Activated CD8-positive, alpha-beta T cell treated with anti-CD3 and anti-CD28 coated beads, Interleukin-2, amount 10 ng/mL, durations not matched to agents 7 days and 5 days (primary cell): Measurements from ENCODE around the gene TMPRSS5. TPM values are rescaled to one million over a fixed set of nuclear protein-coding genes. Genes with fewer than 3 reads are reported as not detected.
"Not testable (repeated sequence)": the region's sequence is repeated elsewhere in the genome, so short reads cannot be mapped to it uniquely, and the experiment has no call there.

Experiments
- ATAC-seq: fragments of 150-1000 bp; cut with Tn5 transposase; one replicate; pipeline ENCODE4 v1.10.0; 2021; ENCODE audit warnings: moderate library complexity
- CTCF ChIA-PET: fragments of 350-600 bp; sonication (Branson Sonifier 250); formaldehyde crosslinking; loops from one replicate; lab custom pipeline; 2021; ENCODE audit warnings: antibody characterized with exemption; lab: Charles Lee
- POLR2A ChIA-PET: fragments of 350-600 bp; sonication (Branson Sonifier 250); formaldehyde crosslinking; loops from one replicate; lab custom pipeline; 2021; ENCODE audit warnings: antibody characterized with exemption; lab: Charles Lee
- DNase-seq: peaks from one replicate; pipeline ENCODE4 v3.0.0-alpha.2; 2020
- H3K27ac Mint-ChIP-seq: one replicate; pipeline ENCODE4 v1.8.0; 2021; ENCODE audit warnings: mild to moderate bottlenecking, mixed read lengths
- H3K27me3 Mint-ChIP-seq: one replicate; pipeline ENCODE4 v1.8.0; 2021; ENCODE audit warnings: low read depth, mixed read lengths
- H3K36me3 Mint-ChIP-seq: one replicate; pipeline ENCODE4 v1.8.0; 2021; ENCODE audit warnings: low read depth, mixed read lengths
- H3K4me1 Mint-ChIP-seq: one replicate; pipeline ENCODE4 v1.8.0; 2021; ENCODE audit warnings: low read depth, mixed read lengths
- H3K4me3 Mint-ChIP-seq: one replicate; pipeline ENCODE4 v1.8.0; 2021; ENCODE audit warnings: mild to moderate bottlenecking, mixed read lengths
- H3K9me3 Mint-ChIP-seq: one replicate; pipeline ENCODE4 v1.8.0; 2022; ENCODE audit warnings: mixed read lengths; ENCODE audit not compliant: insufficient read depth
- total RNA-seq, 2 experiments: library from RNA; stranded (reverse); gene quantifications; one replicate each; pipeline ENCODE4 v1.2.3, GENCODE V29; 2021

The TMPRSS5 gene
- total RNA-seq, 2 experiments from 2014 or later = 0.31 to 0.71 TPM

DNA sequence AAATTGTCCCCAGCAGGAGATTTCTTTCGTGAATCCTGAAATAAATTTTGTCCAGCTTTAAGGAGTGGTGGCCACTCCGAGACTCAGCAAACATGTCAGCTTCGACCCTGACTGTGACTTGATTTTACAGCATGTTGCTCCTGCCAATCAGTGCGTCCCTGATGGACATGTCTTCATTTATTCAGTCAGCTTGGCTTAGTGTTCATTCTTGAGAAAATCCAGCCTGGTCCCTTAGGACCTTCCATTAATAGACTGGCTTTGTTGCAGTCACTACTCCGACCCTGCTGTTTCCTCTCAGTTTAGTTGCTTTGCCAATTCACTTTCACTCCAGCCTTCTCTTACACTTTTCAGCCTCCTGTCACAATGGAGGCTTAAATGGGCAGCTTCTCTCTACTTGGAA is 30.5 kb downstream of the TMPRSS5 start:
- no peaks in the 10 kb centered on the region for H3K36me3 Mint-ChIP-seq
- H3K4me1 Mint-ChIP-seq = peaks cover 11% of the 10 kb centered on the region
- H3K27ac Mint-ChIP-seq = no peak overlapping the region
- H3K4me3 Mint-ChIP-seq = no peak overlapping the region
- H3K9me3 Mint-ChIP-seq = no peaks in the 10 kb centered on the region
- ATAC-seq = no peak
- ChIA-PET CTCF (interaction anchor here (1.0 kb wide), 1 partner anchor 11 kb away, joined by 3 read pairs; no protein-coding TSS in a partner anchor), POLR2A (no interaction called here)
- peaks cover 12% of the 10 kb centered on the region for H3K27me3 Mint-ChIP-seq
- no peak for DNase-seq

DNA sequence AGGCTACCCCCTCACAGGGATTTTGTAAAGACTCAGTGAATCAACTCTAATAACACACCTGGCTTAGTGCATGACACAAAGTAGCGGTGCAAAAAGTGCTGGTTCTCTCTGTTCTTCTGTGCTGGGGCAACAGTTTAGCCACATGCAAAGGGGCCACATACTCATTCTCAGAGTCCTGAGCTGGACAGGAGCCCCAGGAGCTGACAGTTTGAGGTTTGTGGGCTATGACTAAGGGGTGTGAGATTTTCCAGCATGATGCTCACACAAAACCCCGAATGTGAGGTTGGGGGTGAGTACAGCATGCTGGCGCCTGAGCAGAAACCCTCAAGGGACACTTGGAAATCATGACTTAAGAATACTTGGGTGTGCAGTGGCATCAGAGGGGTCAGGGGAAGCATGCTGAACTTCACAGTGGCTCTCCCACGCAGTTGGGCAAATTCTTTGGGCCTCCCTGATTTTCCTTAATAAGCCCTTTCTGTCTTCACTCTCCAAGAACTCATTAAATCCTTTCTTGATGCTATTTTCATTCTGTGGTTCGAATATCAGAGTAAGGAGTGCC is 31.0 kb downstream of the TMPRSS5 start:
- CTCF ChIA-PET = no interaction called here

DNA sequence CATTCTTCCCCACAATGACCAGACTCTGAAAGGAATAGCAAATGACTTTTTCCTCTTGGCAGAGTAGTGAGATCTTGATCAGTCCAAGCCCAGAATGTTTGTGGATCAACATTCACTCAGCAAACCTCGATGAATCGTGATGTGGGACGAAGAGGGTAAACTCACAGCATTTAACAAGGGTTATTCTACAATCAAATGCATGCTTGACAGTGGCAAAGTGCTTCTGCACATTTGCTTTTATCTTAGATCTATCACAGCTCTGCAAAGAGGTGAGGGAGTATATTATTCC is 31.8 kb downstream of the TMPRSS5 start:
- CTCF ChIA-PET = no interaction called here
- ATAC-seq (no peak), DNase-seq (no peak)
- POLR2A ChIA-PET = no interaction called here
- H3K9me3 Mint-ChIP-seq = no peaks in the 10 kb centered on the region
- peaks cover 11% of the 10 kb centered on the region for H3K4me1 Mint-ChIP-seq
- peaks cover 12% of the 10 kb centered on the region for H3K27me3 Mint-ChIP-seq
- no peak overlapping the region for H3K4me3 Mint-ChIP-seq
- no peaks in the 10 kb centered on the region for H3K36me3 Mint-ChIP-seq
- no peak overlapping the region for H3K27ac Mint-ChIP-seq

More for the DNA sequence above, 31.0 kb downstream of the TMPRSS5 start:
- POLR2A ChIA-PET = no interaction called here
- no peak for ATAC-seq
- H3K9me3 Mint-ChIP-seq = no peaks in the 10 kb centered on the region
- H3K4me3 Mint-ChIP-seq = no peak overlapping the region
- peak; percentile 23 for DNase-seq
- no peak overlapping the region for H3K27ac Mint-ChIP-seq
- H3K4me1 Mint-ChIP-seq = peaks cover 11% of the 10 kb centered on the region
- H3K27me3 Mint-ChIP-seq = peaks cover 12% of the 10 kb centered on the region
- no peaks in the 10 kb centered on the region for H3K36me3 Mint-ChIP-seq

DNA sequence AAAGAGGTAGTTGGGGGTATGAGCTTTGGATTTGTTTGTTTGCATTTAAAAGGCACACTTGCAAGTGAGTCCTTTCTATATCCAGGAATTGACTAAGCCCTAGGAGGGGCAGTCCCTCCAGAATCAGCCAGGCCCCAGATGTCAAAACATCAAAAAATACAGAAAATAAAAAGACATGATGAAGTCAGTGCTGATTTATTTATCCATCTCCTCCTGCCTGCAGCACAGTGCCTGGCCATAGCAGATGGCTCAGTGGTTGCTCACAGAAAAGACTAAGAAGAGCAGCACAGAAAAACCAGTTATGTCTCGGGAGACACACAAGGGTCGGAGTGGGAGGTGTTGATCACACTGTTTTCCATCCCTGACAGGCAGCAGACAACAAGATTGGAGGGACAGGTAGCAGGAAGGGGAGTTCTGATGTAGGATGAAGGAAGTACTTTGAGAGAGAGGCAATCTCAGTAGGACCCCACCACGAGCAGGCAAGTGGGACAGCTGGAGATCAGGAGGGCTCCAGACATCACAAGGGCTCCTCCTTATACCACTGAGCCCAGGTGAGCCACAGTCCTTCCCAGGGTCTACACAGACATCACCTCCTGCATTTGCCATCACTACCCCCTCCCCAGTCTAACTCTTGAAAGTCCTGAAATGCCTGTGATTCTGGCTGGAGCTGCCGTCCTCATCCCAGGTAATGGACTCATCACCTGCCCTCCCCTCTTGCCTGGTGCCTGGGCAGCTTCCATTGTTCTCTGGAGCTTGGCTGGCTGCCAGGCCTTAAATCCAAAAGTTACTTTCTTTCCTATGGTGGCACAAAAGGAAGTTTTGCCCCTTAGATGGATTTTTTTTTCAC is 32.3 kb downstream of the TMPRSS5 start:
- Mint-ChIP-seq H3K4me1 (peaks cover 11% of the 10 kb centered on the region), H3K4me3 (no peak overlapping the region), H3K27me3 (peaks cover 9% of the 10 kb centered on the region), H3K9me3 (no peaks in the 10 kb centered on the region), H3K27ac (no peak overlapping the region), H3K36me3 (no peaks in the 10 kb centered on the region)
- DNase-seq (no peak), ATAC-seq (no peak)
- ChIA-PET CTCF (no interaction called here), POLR2A (no interaction called here)

DNA sequence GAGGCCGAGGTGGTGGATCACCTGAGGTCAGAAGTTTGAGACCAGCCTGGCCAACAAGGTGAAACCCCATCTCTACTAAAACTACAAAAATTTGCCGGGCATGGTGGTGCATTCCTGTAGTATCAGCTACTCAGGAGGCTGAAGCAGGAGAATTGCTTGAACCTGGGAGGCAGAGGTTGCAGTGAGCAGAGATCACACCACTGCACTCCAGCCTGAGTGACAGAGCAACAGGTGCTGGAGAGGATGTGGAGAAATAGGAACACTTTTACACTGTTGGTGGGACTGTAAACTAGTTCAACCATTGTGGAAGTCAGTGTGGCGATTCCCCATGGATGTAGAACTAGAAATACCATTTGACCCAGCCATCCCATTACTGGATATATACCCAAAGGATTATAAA is 34.2 kb downstream of the TMPRSS5 start:
- H3K4me3 Mint-ChIP-seq, H3K9me3 Mint-ChIP-seq, DNase-seq, CTCF ChIA-PET, H3K36me3 Mint-ChIP-seq, POLR2A ChIA-PET, ATAC-seq, H3K27ac Mint-ChIP-seq: not testable (repeated sequence)
- Mint-ChIP-seq H3K4me1 (peaks cover 11% of the 10 kb centered on the region), H3K27me3 (peaks cover 18% of the 10 kb centered on the region)

DNA sequence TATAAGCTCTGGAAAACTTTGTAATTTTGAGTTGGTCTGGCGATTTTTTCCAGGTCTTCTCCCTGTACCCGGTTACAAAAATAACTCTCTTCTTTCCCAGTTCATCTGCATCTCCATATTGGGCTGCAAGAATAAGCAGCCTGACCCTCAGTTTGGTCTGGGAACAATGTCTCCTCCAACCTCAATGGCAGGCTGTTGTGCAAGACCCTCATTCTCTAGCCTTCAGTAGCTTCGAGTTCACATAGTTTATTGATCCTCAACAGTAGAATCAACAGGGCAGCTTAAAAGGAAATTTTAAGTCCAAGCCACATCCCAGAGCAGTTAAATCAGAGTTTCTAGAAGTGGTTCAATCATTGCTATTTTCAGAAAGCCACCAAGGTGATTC is 35.3 kb downstream of the TMPRSS5 start:
- peaks cover 8% of the 10 kb centered on the region for H3K4me1 Mint-ChIP-seq
- DNase-seq (no peak), ATAC-seq (no peak)
- ChIA-PET POLR2A (no interaction called here), CTCF (no interaction called here)
- peaks cover 18% of the 10 kb centered on the region for H3K27me3 Mint-ChIP-seq
- no peak overlapping the region for H3K27ac Mint-ChIP-seq
- H3K4me3 Mint-ChIP-seq = no peak overlapping the region
- H3K9me3 Mint-ChIP-seq = peaks cover 13% of the 10 kb centered on the region
- H3K36me3 Mint-ChIP-seq = no peaks in the 10 kb centered on the region

DNA sequence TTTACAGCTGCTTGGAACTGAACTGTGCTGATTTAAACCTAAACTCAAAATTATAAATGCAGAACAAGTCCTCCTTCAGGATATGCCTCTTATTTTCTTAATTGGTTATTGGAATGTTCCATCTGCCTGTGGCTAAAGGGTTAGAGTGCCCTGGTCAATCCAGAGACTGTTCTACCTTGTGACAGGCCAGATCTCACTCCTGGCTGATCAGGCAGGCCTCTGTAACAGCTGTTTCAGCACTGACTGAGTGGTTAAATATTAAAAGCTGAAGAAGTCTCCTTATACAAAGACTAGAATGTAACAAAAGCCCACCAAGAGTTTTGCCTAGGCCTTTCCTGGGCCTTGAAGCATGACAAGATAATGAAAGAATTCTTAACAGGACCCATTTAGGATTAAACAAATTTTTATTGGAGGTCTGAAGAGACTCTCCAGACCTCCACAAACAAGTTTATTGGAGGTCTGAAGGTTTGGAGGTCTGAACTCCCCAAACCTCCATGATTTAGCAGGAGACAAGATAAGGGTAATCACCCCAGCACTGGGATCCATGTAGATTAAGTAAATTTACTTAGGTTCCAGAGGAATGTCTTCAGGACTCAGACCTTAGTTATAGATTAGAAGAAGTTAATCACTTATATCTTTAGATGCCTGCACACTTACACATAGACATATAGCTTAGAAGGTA is 35.8 kb downstream of the TMPRSS5 start:
- peaks cover 3% of the 10 kb centered on the region for H3K4me1 Mint-ChIP-seq
- no peak for ATAC-seq
- H3K27me3 Mint-ChIP-seq = peaks cover 19% of the 10 kb centered on the region
- no peak for DNase-seq
- POLR2A ChIA-PET = no interaction called here
- no peak overlapping the region for H3K27ac Mint-ChIP-seq
- H3K9me3 Mint-ChIP-seq = peaks cover 13% of the 10 kb centered on the region
- no peaks in the 10 kb centered on the region for H3K36me3 Mint-ChIP-seq
- CTCF ChIA-PET = no interaction called here
- no peak overlapping the region for H3K4me3 Mint-ChIP-seq

DNA sequence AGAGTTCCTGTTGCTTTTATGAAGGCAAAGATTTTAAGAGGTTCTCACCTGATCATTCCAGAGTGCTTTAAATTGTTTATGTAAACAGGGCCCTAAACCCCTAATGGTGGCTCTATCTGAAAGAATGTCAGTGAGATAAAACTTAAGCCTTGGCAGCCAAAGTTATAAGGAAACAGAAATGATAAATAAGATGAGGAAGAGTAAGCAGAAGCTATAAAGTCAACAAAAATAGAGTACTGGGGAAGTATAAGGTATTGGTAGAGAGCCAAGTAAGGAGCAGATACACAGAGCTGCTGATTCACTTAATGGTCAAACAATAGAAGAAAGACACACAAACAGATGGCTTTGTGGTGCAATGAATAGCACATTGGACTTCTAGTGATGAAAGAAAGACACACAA is 37.9 kb downstream of the TMPRSS5 start:
- Mint-ChIP-seq H3K27ac (no peak overlapping the region), H3K27me3 (peaks cover 24% of the 10 kb centered on the region), H3K36me3 (no peaks in the 10 kb centered on the region), H3K4me3 (no peak overlapping the region), H3K9me3 (peaks cover 17% of the 10 kb centered on the region), H3K4me1 (no peaks in the 10 kb centered on the region)
- CTCF ChIA-PET = no interaction called here
- ATAC-seq (no peak), DNase-seq (no peak)
- POLR2A ChIA-PET = interaction anchor here (1.0 kb wide), 1 partner anchor 10 kb away, joined by 3 read pairs; no protein-coding TSS in a partner anchor

DNA sequence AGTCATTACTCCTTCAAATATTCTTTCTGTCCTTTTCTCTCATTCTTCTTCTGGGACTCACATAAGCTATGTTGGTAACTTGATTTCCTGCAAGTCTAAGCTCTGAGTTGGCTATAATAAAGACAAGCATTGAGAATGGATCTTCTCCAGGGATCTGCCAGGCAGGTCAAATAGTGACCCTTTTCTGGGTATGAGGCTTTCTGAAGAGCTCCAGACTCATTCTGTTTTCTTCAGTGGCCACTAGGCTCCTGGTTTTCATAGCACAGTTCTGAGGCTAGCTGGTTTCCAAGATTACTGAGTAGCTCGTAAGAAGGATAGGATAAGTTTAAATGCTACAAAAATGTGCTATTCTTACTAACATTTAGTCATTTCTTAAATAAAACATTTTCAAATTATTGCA is 38.3 kb downstream of the TMPRSS5 start:
- Mint-ChIP-seq H3K9me3 (peaks cover 17% of the 10 kb centered on the region), H3K4me1 (no peaks in the 10 kb centered on the region), H3K4me3 (no peak overlapping the region), H3K27me3 (peaks cover 22% of the 10 kb centered on the region), H3K36me3 (no peaks in the 10 kb centered on the region), H3K27ac (no peak overlapping the region)
- DNase-seq = no peak
- ChIA-PET POLR2A (interaction anchor here (1.0 kb wide), 1 partner anchor 10 kb away, joined by 3 read pairs; no protein-coding TSS in a partner anchor), CTCF (no interaction called here)
- no peak for ATAC-seq

DNA sequence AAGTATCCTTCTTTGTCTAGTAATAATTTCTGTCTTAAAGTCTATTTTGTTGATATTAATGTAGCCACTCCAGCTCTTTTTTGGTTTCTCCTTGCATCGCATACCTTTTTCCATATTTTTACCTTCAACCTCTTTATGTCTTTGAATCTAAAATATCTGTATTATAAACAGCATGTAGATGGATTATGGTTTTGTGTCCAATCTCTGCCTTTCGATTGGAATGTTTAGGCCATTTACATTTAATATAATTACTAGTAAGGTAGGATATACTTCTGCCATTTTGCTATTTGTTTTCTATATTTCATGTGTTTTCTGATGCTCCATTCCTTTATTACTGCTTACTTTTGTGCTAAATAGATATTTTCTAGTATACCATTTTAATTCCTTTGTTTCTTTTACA is 39.5 kb downstream of the TMPRSS5 start:
- H3K27ac Mint-ChIP-seq = no peak overlapping the region

DNA sequence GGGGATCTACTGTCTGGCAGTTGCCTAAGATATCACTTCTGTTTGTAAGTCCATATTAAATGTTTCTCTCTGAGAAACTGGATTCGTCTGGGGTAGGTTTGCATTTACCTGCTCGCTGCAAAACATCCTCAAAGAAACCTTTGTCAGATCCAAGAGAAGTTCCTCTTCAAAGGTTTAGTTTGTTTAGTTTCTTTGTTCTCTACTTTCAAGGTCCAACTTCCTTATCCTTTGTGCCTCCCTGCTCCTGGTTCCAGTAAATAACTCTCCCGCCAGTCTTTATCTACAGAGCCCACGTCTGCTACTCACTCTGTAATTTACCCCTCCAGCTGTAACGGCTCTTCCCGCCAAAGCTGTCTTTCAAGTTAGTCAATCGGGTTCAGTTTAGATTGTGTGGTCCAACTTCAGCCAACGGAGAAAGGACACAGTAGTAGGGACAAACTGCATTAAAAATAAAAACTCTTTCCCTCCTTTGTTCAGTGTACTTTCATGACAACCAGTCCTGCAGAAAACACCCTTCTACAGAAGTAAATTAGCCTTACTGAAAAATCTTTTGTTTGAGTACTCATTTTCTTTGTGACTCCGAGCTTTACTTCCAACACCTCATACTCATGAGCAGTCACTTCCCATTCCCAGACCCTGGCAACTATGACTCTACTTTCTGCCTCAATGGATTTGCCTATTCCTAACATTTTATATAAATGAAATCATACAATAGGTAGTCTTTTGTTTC is 41.0 kb downstream of the TMPRSS5 start:
- H3K27ac Mint-ChIP-seq = no peak overlapping the region
- no peak overlapping the region for H3K4me3 Mint-ChIP-seq
- no peaks in the 10 kb centered on the region for H3K4me1 Mint-ChIP-seq
- CTCF ChIA-PET = interaction anchor here (1.2 kb wide), 1 partner anchor 11 kb away, joined by 3 read pairs; no protein-coding TSS in a partner anchor
- POLR2A ChIA-PET = no interaction called here
- ATAC-seq (no peak), DNase-seq (no peak)
- peaks cover 22% of the 10 kb centered on the region for H3K27me3 Mint-ChIP-seq
- peaks cover 17% of the 10 kb centered on the region for H3K9me3 Mint-ChIP-seq
- no peaks in the 10 kb centered on the region for H3K36me3 Mint-ChIP-seq

More for the DNA sequence above, 39.5 kb downstream of the TMPRSS5 start:
- DNase-seq (no peak), ATAC-seq (no peak)
- no peak overlapping the region for H3K4me3 Mint-ChIP-seq
- H3K4me1 Mint-ChIP-seq = no peaks in the 10 kb centered on the region
- POLR2A ChIA-PET = no interaction called here
- H3K27me3 Mint-ChIP-seq = peaks cover 22% of the 10 kb centered on the region
- H3K36me3 Mint-ChIP-seq = no peaks in the 10 kb centered on the region
- H3K9me3 Mint-ChIP-seq = peaks cover 17% of the 10 kb centered on the region
- CTCF ChIA-PET = no interaction called here
